Measurements from ENCODE around the gene BIK.

BIK gene

GRCh38 chr22:43160497-43161126 is 50.1 kb downstream of the BIK start:
- TF ChIP-seq CTCF (conservative IDR thresholded peaks at IDR 0.05; ENCODE audit: low read length) = no peak
- no peak for DNase-seq (ENCODE audit: low read depth)
- H3K4me3 ChIP-seq (ENCODE audit: low read length) = no peak overlapping the region

- TF ChIP-seq CTCF (conservative IDR thresholded peaks at IDR 0.05; ENCODE audit: low read length) = no peak
- DNase-seq (ENCODE audit: low read depth) = no peak
- no peak overlapping the region for H3K4me3 ChIP-seq (ENCODE audit: low read length)
These were observed 52.0 kb downstream of the BIK start for GRCh38 chr22:43162412-43163150.

GRCh38 chr22:43163241-43163795 is 52.8 kb downstream of the BIK start:
- DNase-seq (ENCODE audit: low read depth) = no peak
- H3K4me3 ChIP-seq (ENCODE audit: low read length) = no peak overlapping the region
- TF ChIP-seq CTCF (conservative IDR thresholded peaks at IDR 0.05; ENCODE audit: low read length) = no peak

- no peak overlapping the region for H3K4me3 ChIP-seq (ENCODE audit: low read length)
- DNase-seq (ENCODE audit: low read depth) = no peak
- TF ChIP-seq CTCF (conservative IDR thresholded peaks at IDR 0.05; ENCODE audit: low read length) = no peak
These were observed 54.1 kb downstream of the BIK start for GRCh38 chr22:43164636-43165035.

GRCh38 chr22:43166132-43166930 is 55.8 kb downstream of the BIK start:
- no peak for TF ChIP-seq CTCF (conservative IDR thresholded peaks at IDR 0.05; ENCODE audit: low read length)
- no peak for DNase-seq (ENCODE audit: low read depth)
- no peak overlapping the region for H3K4me3 ChIP-seq (ENCODE audit: low read length)

GRCh38 chr22:43167001-43167589 is 56.5 kb downstream of the BIK start:
- H3K4me3 ChIP-seq (ENCODE audit: low read length) = no peak overlapping the region
- no peak for DNase-seq (ENCODE audit: low read depth)
- TF ChIP-seq CTCF (conservative IDR thresholded peaks at IDR 0.05; ENCODE audit: low read length) = no peak

All from AG10803 (cell line).